Caco-2 (cell line): ENCODE measurements around the gene DLGAP4. TPM values are rescaled to one million over a fixed set of nuclear protein-coding genes. Genes with fewer than 3 reads are reported as not detected.
A peak's percentile ranks its signal among the peaks of the same experiment; 100 is the strongest.

Experiments used
- BruUV-seq: library from RNA; stranded (reverse); fragments of 400-500 nt; replicated peaks from 2 replicates; lab custom pipeline; 2021; lab: Mats Ljungman, UMichigan
- CTCF ChIA-PET: fragments of 300-600 bp; sonication (Branson Sonifier 250); formaldehyde crosslinking; loops from one replicate; lab custom pipeline; 2022; ENCODE audit warnings: antibody characterized with exemption; lab: Charles Lee
- POLR2A ChIA-PET: fragments of 300-600 bp; sonication (Branson Sonifier 250); formaldehyde crosslinking; loops from one replicate; lab custom pipeline; 2022; ENCODE audit warnings: antibody characterized with exemption; lab: Charles Lee
- DNase-seq, 2 experiments: peaks; one replicate each; pipeline versions ENCODE4 v3.0.0 to v3.0.0-alpha.2; 2020 to 2022
- H3K27me3 ChIP-seq: replicated peaks from 2 replicates; pipeline ENCODE4 v1.6.0; 2011; ENCODE audit warnings: low read length; ENCODE audit not compliant: control insufficient read depth, insufficient read depth
- H3K36me3 ChIP-seq: 2 replicates; pipeline ENCODE4 v1.5.1; 2011; ENCODE audit warnings: low read length; ENCODE audit not compliant: control insufficient read depth, insufficient read depth
- H3K4me1 ChIP-seq: fragments of 250-450 bp; sonication (Bioruptor Pico); 2 replicates; pipeline ENCODE4 v1.5.1; 2020; ENCODE audit warnings: mild to moderate bottlenecking
- H3K4me3 ChIP-seq: 2 replicates; pipeline ENCODE4 v1.5.1; 2011; ENCODE audit warnings: low read depth, mild to moderate bottlenecking, control low read depth, low read length
- H3K9me3 ChIP-seq: fragments of 250-450 bp; sonication (Bioruptor Pico); 2 replicates; pipeline ENCODE4 v1.5.1; 2020; ENCODE audit warnings: mild to moderate bottlenecking, moderate library complexity
- H3K27ac Mint-ChIP-seq: one replicate; pipeline ENCODE4 v1.8.0; 2022; ENCODE audit warnings: mixed read lengths; ENCODE audit not compliant: unreplicated experiment
- H3K27me3 Mint-ChIP-seq: one replicate; pipeline ENCODE4 v1.8.0; 2022; ENCODE audit warnings: mixed read lengths; ENCODE audit not compliant: insufficient read depth, unreplicated experiment
- H3K36me3 Mint-ChIP-seq: one replicate; pipeline ENCODE4 v1.8.0; 2022; ENCODE audit warnings: mild to moderate bottlenecking, mixed read lengths; ENCODE audit not compliant: insufficient read depth, unreplicated experiment
- H3K4me1 Mint-ChIP-seq: one replicate; pipeline ENCODE4 v1.8.0; 2022; ENCODE audit warnings: low read depth, mixed read lengths; ENCODE audit not compliant: unreplicated experiment
- H3K4me3 Mint-ChIP-seq: one replicate; pipeline ENCODE4 v1.8.0; 2022; ENCODE audit warnings: mild to moderate bottlenecking, moderate library complexity, mixed read lengths; ENCODE audit not compliant: unreplicated experiment
- H3K9me3 Mint-ChIP-seq: one replicate; pipeline ENCODE4 v1.8.0; 2022; ENCODE audit warnings: mixed read lengths; ENCODE audit not compliant: unreplicated experiment
- intact Hi-C: fragments of 100-400 bp; cut with micrococcal nuclease; formaldehyde crosslinking; loops from one replicate; pipeline ENCODE4 v1.10.0; 2022; ENCODE audit not compliant: unreplicated experiment
- total RNA-seq: library from RNA; stranded (reverse); gene quantifications from 2 replicates; pipeline ENCODE4 v1.2.3, GENCODE V29; 2022
- TF ChIP-seq, protein P1 (sequence below), 2 experiments: fragments of 200-600 bp in 1 of 2; IDR thresholded peaks; 1 replicate in 1 of 2; 2 replicates in 1 of 2; pipeline versions ENCODE4 v1.5.1 to v1.8.0; 2011 to 2022; ENCODE audit warnings: antibody characterized with exemption in 1 of 2, control low read depth in 1 of 2, inconsistent platforms in 1 of 2, low read depth in 1 of 2, low read length in 1 of 2, mild to moderate bottlenecking in 1 of 2, moderate library complexity in 1 of 2; ENCODE audit not compliant: insufficient read depth in 1 of 2, severe bottlenecking in 1 of 2, unreplicated experiment in 1 of 2

The DLGAP4 gene
- total RNA-seq, 1 experiment from 2014 or later: 122 TPM

DNA sequence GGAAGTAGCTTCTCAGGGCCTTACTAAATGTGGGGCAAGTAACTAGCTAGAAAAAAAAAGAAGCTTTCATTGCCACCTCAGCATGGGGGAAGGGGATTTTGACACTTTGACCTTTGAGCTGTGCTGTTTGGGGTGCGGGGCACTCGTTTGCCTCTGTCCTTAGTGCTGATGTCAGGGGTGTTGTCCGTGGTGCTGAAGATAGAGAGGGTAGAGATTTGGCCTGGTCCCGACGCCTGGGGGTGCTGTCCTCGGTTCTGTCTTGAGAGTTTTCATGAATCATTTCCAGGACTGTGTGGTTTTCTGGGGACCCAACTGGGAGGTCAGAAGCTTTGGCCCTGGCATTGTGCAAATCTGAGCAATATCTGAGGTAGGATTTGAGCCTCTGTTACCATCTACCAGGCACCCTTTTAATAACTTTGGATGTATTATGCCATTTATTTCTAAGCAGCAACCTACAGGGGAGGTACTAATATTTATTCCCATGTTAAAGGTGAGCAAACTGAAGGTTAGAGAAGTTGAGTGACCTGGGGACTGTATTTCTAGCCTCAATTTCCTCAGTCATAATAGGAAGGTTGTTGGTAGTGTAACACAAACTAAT, 78.0 kb downstream of the DLGAP4 start:
- no peaks in the 10 kb centered on the region for H3K36me3 Mint-ChIP-seq
- peak; percentile 78 to 90 for DNase-seq
- TF ChIP-seq, protein P1, sequence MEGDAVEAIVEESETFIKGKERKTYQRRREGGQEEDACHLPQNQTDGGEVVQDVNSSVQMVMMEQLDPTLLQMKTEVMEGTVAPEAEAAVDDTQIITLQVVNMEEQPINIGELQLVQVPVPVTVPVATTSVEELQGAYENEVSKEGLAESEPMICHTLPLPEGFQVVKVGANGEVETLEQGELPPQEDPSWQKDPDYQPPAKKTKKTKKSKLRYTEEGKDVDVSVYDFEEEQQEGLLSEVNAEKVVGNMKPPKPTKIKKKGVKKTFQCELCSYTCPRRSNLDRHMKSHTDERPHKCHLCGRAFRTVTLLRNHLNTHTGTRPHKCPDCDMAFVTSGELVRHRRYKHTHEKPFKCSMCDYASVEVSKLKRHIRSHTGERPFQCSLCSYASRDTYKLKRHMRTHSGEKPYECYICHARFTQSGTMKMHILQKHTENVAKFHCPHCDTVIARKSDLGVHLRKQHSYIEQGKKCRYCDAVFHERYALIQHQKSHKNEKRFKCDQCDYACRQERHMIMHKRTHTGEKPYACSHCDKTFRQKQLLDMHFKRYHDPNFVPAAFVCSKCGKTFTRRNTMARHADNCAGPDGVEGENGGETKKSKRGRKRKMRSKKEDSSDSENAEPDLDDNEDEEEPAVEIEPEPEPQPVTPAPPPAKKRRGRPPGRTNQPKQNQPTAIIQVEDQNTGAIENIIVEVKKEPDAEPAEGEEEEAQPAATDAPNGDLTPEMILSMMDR (IDR thresholded peaks at IDR 0.05; ENCODE audit: insufficient read depth in 1 of 2, low read depth in 1 of 2, low read length in 1 of 2, severe bottlenecking in 1 of 2, unreplicated experiment in 1 of 2): peak; percentile 41 to 52
- no TSS peak for BruUV-seq
- H3K27ac Mint-ChIP-seq: no peak overlapping the region
- no peaks in the 10 kb centered on the region for H3K36me3 ChIP-seq
- H3K27me3 Mint-ChIP-seq: peaks cover 32% of the 10 kb centered on the region
- intact Hi-C loops: no loop called here
- no peak overlapping the region for H3K4me3 ChIP-seq
- no peaks in the 10 kb centered on the region for H3K9me3 ChIP-seq
- no peak overlapping the region for H3K4me3 Mint-ChIP-seq
- H3K27me3 ChIP-seq: no peaks in the 10 kb centered on the region; the same call in none of the 2 replicates
- H3K9me3 Mint-ChIP-seq: no peaks in the 10 kb centered on the region
- H3K4me1 ChIP-seq: no peaks in the 10 kb centered on the region
- ChIA-PET CTCF (interaction anchor here (0.7 to 2.3 kb wide), 5 partner anchors 15 to 769 kb away, joined by 3 to 10 read pairs (median 5); partner anchors contain the start of gene SPAG4), POLR2A (interaction anchor here (0.7 kb wide), 1 partner anchor 48 kb away, joined by 5 read pairs; no protein-coding TSS in a partner anchor)
- no peaks in the 10 kb centered on the region for H3K4me1 Mint-ChIP-seq

DNA sequence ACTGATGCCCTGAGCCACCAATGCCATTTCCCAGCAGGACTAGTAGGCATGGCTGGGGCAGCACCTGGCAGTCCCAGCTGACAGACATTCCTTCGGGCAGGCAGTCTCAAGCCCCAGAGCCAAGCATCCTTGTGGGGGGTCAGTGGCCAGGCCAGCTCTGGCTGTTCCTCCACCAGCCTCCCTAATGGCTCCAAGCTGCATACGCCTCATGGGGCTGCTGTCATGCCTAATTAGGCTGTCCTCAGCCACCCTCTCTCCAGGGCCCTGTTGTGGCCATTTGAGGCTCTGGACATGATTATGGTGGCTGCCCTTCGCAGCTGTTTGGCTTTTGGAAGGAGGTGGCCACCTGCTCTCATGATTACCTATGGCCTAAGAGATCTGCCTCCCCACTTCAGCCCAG, 79.4 kb downstream of the DLGAP4 start:
- TF ChIP-seq, protein P1 (IDR thresholded peaks at IDR 0.05; ENCODE audit: insufficient read depth in 1 of 2, low read depth in 1 of 2, low read length in 1 of 2, severe bottlenecking in 1 of 2, unreplicated experiment in 1 of 2): no peak
- Histone ChIP-seq H3K4me3 (no peak overlapping the region), H3K27me3 (no peaks in the 10 kb centered on the region; the same call in none of the 2 replicates), H3K36me3 (no peaks in the 10 kb centered on the region), H3K4me1 (no peaks in the 10 kb centered on the region), H3K9me3 (no peaks in the 10 kb centered on the region)
- intact Hi-C loops: no loop called here
- no peak for DNase-seq
- Mint-ChIP-seq H3K27ac (no peak overlapping the region), H3K36me3 (no peaks in the 10 kb centered on the region), H3K27me3 (peaks cover 32% of the 10 kb centered on the region), H3K4me1 (no peaks in the 10 kb centered on the region), H3K9me3 (no peaks in the 10 kb centered on the region), H3K4me3 (no peak overlapping the region)
- POLR2A ChIA-PET: no interaction called here
- CTCF ChIA-PET: no interaction called here
- no TSS peak for BruUV-seq

DNA sequence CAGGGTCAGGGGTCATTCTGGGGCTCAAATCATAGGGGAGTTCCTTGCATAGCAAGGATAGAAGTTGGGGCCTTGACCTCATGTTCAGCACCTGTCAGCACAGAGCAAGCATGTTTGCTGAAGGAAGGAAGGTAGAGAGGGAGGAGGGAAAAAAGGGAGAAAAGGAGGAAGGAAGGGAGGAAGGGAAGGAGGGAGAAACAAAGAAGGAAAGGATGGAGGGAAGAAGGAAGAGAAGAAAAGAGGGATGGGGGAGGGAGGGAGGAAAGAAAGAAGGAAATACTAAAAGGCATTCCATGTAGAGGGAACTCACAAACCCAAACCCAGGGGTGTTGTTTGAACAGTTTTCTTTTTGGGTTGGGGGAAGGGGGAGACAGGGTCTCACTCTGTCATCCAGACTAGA, 80.1 kb downstream of the DLGAP4 start:
- H3K27ac Mint-ChIP-seq: no peak overlapping the region
- ChIA-PET POLR2A (no interaction called here), CTCF (no interaction called here)
- no peak overlapping the region for H3K4me3 Mint-ChIP-seq
- Histone ChIP-seq H3K4me1 (no peaks in the 10 kb centered on the region), H3K27me3 (no peaks in the 10 kb centered on the region; the same call in 1 of the 2 replicates), H3K9me3 (no peaks in the 10 kb centered on the region), H3K36me3 (no peaks in the 10 kb centered on the region), H3K4me3 (no peak overlapping the region)
- no TSS peak for BruUV-seq
- no peak for DNase-seq
- no peaks in the 10 kb centered on the region for H3K9me3 Mint-ChIP-seq
- H3K4me1 Mint-ChIP-seq: no peaks in the 10 kb centered on the region
- intact Hi-C loops: no loop called here
- H3K36me3 Mint-ChIP-seq: no peaks in the 10 kb centered on the region
- TF ChIP-seq, protein P1 (IDR thresholded peaks at IDR 0.05; ENCODE audit: insufficient read depth in 1 of 2, low read depth in 1 of 2, low read length in 1 of 2, severe bottlenecking in 1 of 2, unreplicated experiment in 1 of 2): no peak
- peaks cover 31% of the 10 kb centered on the region for H3K27me3 Mint-ChIP-seq
